Neural crest cell (in vitro differentiated cells): ENCODE results near the gene ACKR2. TPM values are rescaled to one million over a fixed set of nuclear protein-coding genes. Genes with fewer than 3 reads are reported as not detected.

Experiments
- DNase-seq: peaks from one replicate; pipeline ENCODE4 v3.0.0; 2021; ENCODE audit warnings: low read depth, mixed read lengths, low spot score
- H3K27ac Mint-ChIP-seq: one replicate; pipeline ENCODE4 v1.8.0; 2021; ENCODE audit warnings: mild to moderate bottlenecking, mixed read lengths; ENCODE audit not compliant: unreplicated experiment
- H3K27me3 Mint-ChIP-seq: 2 replicates; pipeline ENCODE4 v1.8.0; 2021; ENCODE audit warnings: low read depth, mild to moderate bottlenecking, mixed read lengths
- H3K36me3 Mint-ChIP-seq: 2 replicates; pipeline ENCODE4 v1.8.0; 2021; ENCODE audit warnings: low read depth, mild to moderate bottlenecking, mixed read lengths
- H3K4me1 Mint-ChIP-seq: 2 replicates; pipeline ENCODE4 v1.8.0; 2021; ENCODE audit warnings: mixed read lengths
- H3K4me3 Mint-ChIP-seq: one replicate; pipeline ENCODE4 v1.8.0; 2021; ENCODE audit warnings: mild to moderate bottlenecking, mixed read lengths
- H3K9me3 Mint-ChIP-seq: 2 replicates; pipeline ENCODE4 v1.8.0; 2021; ENCODE audit warnings: mixed read lengths
- total RNA-seq: library from RNA; stranded (reverse); gene quantifications from 2 replicates; pipeline ENCODE4 v1.2.1, GENCODE V29; 2021
- TF ChIP-seq, protein P1 (sequence below): fragments of 200-600 bp; sonication (generic); conservative IDR thresholded peaks from 2 replicates; pipeline ENCODE4 v1.5.0; 2021; ENCODE audit warnings: antibody characterized with exemption, mild to moderate bottlenecking

The ACKR2 gene
- total RNA-seq, 1 donor from 2014 or later = 0.56 TPM

DNA sequence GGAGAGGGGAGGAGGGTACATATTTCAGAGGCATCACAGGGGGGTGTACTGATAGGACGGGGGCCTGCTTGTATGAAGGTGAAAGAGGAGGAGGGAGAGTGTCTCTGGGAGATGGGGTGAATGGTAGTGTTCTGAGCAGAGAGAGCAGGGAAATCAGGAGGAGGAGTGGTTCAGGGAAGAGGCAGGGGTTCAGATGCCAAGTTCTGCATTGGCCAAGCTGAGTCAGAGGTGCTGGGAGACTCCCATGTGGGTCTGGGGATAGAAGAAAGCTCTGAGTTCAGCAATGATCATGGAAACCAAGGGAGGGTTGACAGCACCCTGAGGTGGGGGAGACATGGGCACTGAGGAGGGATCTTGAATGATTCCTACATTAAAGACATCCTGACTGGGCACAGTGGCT, 63.5 kb downstream of the ACKR2 start:
- peaks cover 25% of the 10 kb centered on the region for H3K27me3 Mint-ChIP-seq
- H3K36me3 Mint-ChIP-seq = no peaks in the 10 kb centered on the region
- TF ChIP-seq, protein P1, sequence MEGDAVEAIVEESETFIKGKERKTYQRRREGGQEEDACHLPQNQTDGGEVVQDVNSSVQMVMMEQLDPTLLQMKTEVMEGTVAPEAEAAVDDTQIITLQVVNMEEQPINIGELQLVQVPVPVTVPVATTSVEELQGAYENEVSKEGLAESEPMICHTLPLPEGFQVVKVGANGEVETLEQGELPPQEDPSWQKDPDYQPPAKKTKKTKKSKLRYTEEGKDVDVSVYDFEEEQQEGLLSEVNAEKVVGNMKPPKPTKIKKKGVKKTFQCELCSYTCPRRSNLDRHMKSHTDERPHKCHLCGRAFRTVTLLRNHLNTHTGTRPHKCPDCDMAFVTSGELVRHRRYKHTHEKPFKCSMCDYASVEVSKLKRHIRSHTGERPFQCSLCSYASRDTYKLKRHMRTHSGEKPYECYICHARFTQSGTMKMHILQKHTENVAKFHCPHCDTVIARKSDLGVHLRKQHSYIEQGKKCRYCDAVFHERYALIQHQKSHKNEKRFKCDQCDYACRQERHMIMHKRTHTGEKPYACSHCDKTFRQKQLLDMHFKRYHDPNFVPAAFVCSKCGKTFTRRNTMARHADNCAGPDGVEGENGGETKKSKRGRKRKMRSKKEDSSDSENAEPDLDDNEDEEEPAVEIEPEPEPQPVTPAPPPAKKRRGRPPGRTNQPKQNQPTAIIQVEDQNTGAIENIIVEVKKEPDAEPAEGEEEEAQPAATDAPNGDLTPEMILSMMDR = no peak
- no peak overlapping the region for H3K27ac Mint-ChIP-seq
- no peak for DNase-seq
- no peaks in the 10 kb centered on the region for H3K4me1 Mint-ChIP-seq
- H3K9me3 Mint-ChIP-seq = no peaks in the 10 kb centered on the region
- H3K4me3 Mint-ChIP-seq = no peak overlapping the region

DNA sequence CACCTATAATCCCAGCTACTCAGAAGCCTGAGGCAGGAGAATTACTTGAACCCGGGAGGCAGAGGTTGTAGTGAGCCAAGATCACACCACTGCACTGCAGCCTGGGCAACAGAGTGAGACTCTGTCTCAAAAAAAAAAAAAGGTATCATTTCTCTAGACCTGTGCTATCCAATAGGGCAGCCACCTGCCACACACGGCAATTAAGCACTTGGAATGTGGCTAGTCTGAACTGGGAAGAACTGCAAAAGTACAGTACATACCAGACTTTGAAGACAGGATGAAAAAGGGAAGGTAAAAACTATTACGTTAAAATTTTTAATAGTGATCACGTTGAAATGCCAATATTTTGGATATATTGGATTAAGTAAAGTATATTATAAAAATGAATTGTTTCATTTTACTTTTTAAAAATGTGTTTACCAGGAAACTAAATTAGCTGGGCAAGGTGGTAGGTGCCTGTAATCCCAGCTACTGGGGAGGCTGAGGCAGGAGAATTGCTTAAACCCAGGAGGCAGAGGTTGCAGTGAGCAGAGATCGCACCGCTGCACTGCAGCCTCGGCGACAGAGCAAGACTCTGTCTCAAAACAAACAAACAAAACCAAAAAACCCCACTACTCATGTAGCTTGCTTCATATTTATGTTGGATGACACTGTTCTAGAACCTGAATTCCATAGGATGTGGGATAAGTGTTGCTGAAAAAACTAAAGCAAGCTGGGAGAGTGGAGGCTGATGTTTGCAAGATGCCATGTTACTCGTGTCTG, 64.2 kb downstream of the ACKR2 start:
- Mint-ChIP-seq H3K4me1 (no peaks in the 10 kb centered on the region), H3K36me3 (no peaks in the 10 kb centered on the region), H3K27me3 (peaks cover 31% of the 10 kb centered on the region), H3K9me3 (no peaks in the 10 kb centered on the region), H3K27ac (no peak overlapping the region), H3K4me3 (no peak overlapping the region)
- TF ChIP-seq, protein P1 = no peak
- no peak for DNase-seq

DNA sequence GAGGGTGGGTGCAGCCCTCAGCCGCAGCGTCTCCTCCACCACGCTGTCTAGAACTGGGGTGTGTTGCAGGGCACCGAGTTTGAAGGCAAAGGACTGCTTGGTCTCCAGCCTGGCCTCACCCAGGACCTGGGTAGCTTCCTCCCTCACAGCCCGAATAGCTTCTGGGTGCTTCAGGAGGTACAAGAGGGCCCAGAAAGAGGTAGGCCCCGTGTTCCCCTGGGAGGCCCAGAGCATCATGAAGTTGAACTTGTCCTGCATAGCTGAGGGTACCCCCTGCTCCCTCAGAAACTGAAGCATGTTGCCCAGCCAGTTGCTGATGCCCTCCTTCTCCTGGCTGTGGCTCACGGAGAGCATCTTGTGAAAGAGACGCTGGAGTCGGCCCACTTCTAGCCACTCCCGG, 65.5 kb downstream of the ACKR2 start:
- DNase-seq = no peak
- Mint-ChIP-seq H3K27me3 (peaks cover 31% of the 10 kb centered on the region), H3K4me1 (no peaks in the 10 kb centered on the region), H3K4me3 (no peak overlapping the region), H3K27ac (no peak overlapping the region), H3K9me3 (no peaks in the 10 kb centered on the region), H3K36me3 (no peaks in the 10 kb centered on the region)
- TF ChIP-seq, protein P1 = no peak

DNA sequence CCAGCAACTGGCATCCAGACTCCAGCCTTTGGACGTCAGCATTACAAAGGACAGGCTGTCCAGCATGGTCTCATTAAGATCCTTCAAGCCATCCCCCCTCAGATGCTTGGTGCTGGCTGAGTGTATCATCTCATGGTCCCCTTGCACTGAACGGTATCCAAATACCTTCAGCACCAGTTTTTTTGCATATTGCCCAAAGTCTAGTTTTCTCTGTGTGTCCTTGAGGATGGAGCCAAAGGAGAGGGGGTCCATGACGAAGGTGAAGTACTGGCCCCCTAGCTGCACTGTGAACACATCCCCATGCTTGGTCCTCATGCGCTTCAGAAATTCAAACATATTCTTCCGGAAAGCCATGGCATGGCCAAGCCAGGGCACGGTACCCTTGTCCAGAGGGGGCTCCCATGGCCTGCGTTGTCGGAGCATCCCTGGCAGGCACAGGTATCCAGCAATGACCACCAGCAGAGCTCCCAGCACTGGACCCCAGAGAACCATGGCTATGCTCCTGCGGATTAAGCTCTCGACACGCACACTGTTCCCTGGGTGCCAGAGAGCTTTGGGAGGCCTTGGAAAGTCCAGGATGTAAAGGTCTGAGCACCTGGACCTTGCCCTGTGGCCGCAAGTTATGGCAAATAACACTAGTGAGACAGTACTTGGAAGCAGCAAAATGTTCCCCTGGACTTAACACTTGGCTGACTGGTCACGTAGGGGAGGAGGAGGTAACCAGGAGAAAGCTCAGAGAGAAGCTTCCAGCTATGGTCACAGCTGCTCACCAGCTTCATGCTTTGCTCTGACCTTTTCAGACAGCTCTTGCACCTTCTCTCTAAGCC, 66.3 kb downstream of the ACKR2 start, which contains the start of gene CYP8B1:
Gene CYP8B1 (minus strand): TSS at position 555 of the 827 bp plus-strand sequence. CDS start 63 bp downstream, at position 492.
- Mint-ChIP-seq H3K4me1 (no peaks in the 10 kb centered on the region), H3K9me3 (no peaks in the 10 kb centered on the region), H3K27me3 (peaks cover 32% of the 10 kb centered on the region), H3K36me3 (no peaks in the 10 kb centered on the region), H3K27ac (no peak within 1 kb of the TSS), H3K4me3 (no peak within 1 kb of the TSS)
- TF ChIP-seq, protein P1 = no peak
- no peak for DNase-seq

DNA sequence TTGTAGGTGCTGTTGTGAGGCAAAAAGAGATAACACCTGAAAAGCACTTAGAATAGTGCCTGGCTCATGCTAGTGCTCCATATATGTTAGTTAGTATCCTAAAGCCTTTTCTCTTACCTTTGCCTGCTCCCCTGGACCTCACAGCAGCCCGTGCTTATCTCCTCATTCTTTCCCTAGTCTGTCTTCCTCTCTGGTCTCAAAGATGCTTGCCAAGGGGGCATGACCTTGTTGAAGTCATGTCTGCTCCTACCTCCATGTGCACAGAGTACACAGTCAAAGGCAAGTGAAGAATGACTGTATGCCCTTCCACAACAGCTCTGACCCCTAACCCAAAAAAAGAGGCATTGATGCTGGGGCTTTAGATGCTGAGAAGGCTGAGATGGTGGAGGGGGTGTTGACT, 67.2 kb downstream of the ACKR2 start:
- no peak overlapping the region for H3K4me3 Mint-ChIP-seq
- no peak for DNase-seq

More for the DNA sequence above, 67.2 kb downstream of the ACKR2 start:
- H3K27me3 Mint-ChIP-seq = peaks cover 35% of the 10 kb centered on the region
- no peaks in the 10 kb centered on the region for H3K9me3 Mint-ChIP-seq
- no peaks in the 10 kb centered on the region for H3K36me3 Mint-ChIP-seq
- TF ChIP-seq, protein P1 = no peak
- peaks cover 5% of the 10 kb centered on the region for H3K4me1 Mint-ChIP-seq
- H3K27ac Mint-ChIP-seq = no peak overlapping the region
